Pancreas (tissue), 10 donors: ENCODE measurements around the gene DNAH6. TPM values are rescaled to one million over a fixed set of nuclear protein-coding genes. Genes with fewer than 3 reads are reported as not detected.
A peak's percentile ranks its signal among the peaks of the same experiment; 100 is the strongest.

Experiments
- ATAC-seq, 4 donors: fragments of 200-7000 bp; cut with Tn5 transposase; one replicate each; pipeline versions ENCODE4 v1.8.0 to v1.9.1; 2020; ENCODE audit warnings: mild to moderate bottlenecking in 4 of 4, moderate library complexity in 4 of 4
- DNase-seq, 6 donors: peaks; one replicate each; pipeline ENCODE4 v3.0.0-alpha.2; 2020
- FAIRE-seq: peaks from 2 replicates; lab custom pipeline; 2012; peaks lifted over from hg19 to GRCh38; lab: Jason Lieb, UNC
- H3K27ac ChIP-seq, 4 donors: fragments of 200-600 bp; sonication (generic); 1 replicate in 3 of 4; 2 replicates in 1 of 4; pipeline versions ENCODE4 v1.5.0 to v1.8.0; 2020
- H3K27me3 ChIP-seq, 4 donors: fragments of 200-600 bp; one replicate each; pipeline ENCODE4 v1.8.0; 2021
- H3K36me3 ChIP-seq, 3 donors: fragments of 200-600 bp; sonication (generic) in 1 of 3; one replicate each; pipeline versions ENCODE4 v1.5.0 to v1.8.0; 2020 to 2021
- H3K4me1 ChIP-seq, 3 donors: fragments of 200-600 bp; one replicate each; pipeline ENCODE4 v1.8.0; 2021
- H3K4me3 ChIP-seq, 4 donors: fragments of 200-600 bp; sonication (generic) in 2 of 4; one replicate each; pipeline versions ENCODE4 v1.5.0 to v1.8.0; 2020 to 2021
- H3K9me3 ChIP-seq, 4 donors: fragments of 200-600 bp; one replicate each; pipeline ENCODE4 v1.8.0; 2021
- WGBS, 2 donors: extraction: QIAGEN DNeasy Blood & Tissue Kit; methylation state at CpG; one replicate each; pipeline ENCODE4 v1.1.7; 2013; 5-methylcytosine and 5-hydroxymethylcytosine counted together
- intact Hi-C, 3 donors: fragments of 100-400 bp; cut with DNase I; formaldehyde crosslinking; loops; one replicate each; pipeline versions ENCODE4 v1.11.1 to v1.14.2; 2022
- polyA plus RNA-seq, 2 donors: library from polyadenylated mRNA; stranded (reverse); fragments of 200-250 nt; gene quantifications; one replicate each; pipeline ENCODE4 v1.2.3, GENCODE V29; 2013
- total RNA-seq, 6 donors: library from RNA; stranded (reverse); fragmentation: NEBNext Ultra II Directional in 4 of 6; extraction: Animal tissue kit (Norgen Biotek cat#: 25700) in 4 of 6; gene quantifications; one replicate each; pipeline versions ENCODE4 v1.2.1 to v1.2.4, GENCODE V29; 2021 to 2023
- TF ChIP-seq, protein P1 (sequence below), 4 donors: fragments of 200-600 bp; sonication (generic) in 3 of 4; IDR thresholded peaks; one replicate each; pipeline versions ENCODE4 v1.5.0 to v1.8.0; 2021; ENCODE audit warnings: antibody characterized with exemption in 4 of 4
- donor health status: healthy with polysubstance abuse.
- donor health status: DM: no; HTN: no; CAD: no; lungs with moderate emphysema.
- donor health status: DM: no; HTN: no; CAD: no.
- donor health status: control.
- donor health status: control.
- donor health status: Bipolar disorder and iron deficiency.
- donor health status: DM: yes; HTN: yes; CAD: no.
- donor health status: DM: no; HTN: no; CAD: no.
- donor health status: DM: no; HTN: no; CAD: no.
- donor health status: DM: yes; HTN: yes; CAD: no.

DNAH6 gene
- total and polyA plus RNA-seq, 8 donors = 0.19 to 1.6 (median 0.81) TPM

DNA sequence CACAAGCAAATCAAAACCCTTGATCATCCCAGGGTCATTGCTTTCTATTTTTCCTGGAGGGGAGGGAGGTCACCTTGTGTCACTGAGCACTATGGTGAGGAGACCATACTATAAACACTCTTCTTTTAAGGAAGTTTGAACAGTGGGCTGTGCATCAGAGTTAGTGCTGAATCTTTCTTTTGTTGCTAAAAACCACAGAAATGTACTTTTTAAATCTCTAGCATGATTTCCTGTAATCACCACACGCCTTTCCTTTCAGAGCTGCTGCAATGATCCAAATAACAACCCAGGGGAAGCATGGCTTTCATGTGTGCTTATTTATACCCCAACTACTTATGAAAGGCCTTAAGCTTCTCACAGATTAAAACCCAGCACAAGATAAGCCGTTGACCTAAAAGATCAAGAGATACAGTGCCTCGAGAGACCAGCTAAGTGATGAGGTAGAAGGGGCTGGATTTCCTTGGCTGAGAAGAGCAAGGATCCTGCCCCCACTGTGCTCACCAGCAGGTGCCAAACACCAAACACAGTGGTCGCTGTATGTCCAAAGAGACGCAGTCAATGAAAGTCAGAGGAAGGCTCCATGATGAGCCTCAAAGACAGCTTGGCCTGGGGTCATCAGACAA lies 329.9 kb downstream of the DNAH6 start:
- Histone ChIP-seq H3K9me3 (no peaks in the 10 kb centered on the region), H3K27me3 (no peaks in the 10 kb centered on the region), H3K36me3 (no peaks in the 10 kb centered on the region), H3K4me3 (no peak overlapping the region), H3K4me1 (no peaks in the 10 kb centered on the region), H3K27ac (peak overlapping the region in 1 of 4 donors; percentile 36)
- FAIRE-seq = no peak
- intact Hi-C loops = no loop called here
- TF ChIP-seq, protein P1, sequence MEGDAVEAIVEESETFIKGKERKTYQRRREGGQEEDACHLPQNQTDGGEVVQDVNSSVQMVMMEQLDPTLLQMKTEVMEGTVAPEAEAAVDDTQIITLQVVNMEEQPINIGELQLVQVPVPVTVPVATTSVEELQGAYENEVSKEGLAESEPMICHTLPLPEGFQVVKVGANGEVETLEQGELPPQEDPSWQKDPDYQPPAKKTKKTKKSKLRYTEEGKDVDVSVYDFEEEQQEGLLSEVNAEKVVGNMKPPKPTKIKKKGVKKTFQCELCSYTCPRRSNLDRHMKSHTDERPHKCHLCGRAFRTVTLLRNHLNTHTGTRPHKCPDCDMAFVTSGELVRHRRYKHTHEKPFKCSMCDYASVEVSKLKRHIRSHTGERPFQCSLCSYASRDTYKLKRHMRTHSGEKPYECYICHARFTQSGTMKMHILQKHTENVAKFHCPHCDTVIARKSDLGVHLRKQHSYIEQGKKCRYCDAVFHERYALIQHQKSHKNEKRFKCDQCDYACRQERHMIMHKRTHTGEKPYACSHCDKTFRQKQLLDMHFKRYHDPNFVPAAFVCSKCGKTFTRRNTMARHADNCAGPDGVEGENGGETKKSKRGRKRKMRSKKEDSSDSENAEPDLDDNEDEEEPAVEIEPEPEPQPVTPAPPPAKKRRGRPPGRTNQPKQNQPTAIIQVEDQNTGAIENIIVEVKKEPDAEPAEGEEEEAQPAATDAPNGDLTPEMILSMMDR (IDR thresholded peaks at IDR 0.05) = no peak
- 45 to 62% methylated on average over 5 of the region's 5 CpGs for WGBS, 2 donors
- peak in 2 of 4 donors; percentile 52 to 59 for ATAC-seq
- DNase-seq = no peak

DNA sequence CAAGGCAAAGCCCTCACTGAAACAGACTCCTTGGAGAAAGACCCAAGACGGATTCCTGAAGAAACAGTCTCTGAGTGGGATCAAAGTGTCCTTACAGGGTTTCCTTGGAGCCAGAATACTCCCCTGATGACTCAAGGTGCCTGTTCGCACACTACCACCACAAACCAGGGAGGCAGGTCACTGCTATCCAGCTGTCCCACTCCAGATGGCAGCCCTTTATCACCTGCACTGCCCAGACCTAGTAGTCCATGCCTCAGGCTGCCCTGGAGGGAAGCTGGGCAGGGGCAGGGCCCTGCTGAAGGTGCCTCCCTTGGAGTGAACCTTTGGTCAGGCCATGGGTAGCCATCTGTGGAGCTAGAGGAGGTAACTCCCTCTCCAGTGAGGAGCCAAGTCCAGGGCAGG lies 330.4 kb downstream of the DNAH6 start:
- TF ChIP-seq, protein P1 (IDR thresholded peaks at IDR 0.05) = no peak
- H3K27ac ChIP-seq = peak overlapping the region in 1 of 4 donors; percentile 36
- H3K27me3 ChIP-seq = no peaks in the 10 kb centered on the region

DNA sequence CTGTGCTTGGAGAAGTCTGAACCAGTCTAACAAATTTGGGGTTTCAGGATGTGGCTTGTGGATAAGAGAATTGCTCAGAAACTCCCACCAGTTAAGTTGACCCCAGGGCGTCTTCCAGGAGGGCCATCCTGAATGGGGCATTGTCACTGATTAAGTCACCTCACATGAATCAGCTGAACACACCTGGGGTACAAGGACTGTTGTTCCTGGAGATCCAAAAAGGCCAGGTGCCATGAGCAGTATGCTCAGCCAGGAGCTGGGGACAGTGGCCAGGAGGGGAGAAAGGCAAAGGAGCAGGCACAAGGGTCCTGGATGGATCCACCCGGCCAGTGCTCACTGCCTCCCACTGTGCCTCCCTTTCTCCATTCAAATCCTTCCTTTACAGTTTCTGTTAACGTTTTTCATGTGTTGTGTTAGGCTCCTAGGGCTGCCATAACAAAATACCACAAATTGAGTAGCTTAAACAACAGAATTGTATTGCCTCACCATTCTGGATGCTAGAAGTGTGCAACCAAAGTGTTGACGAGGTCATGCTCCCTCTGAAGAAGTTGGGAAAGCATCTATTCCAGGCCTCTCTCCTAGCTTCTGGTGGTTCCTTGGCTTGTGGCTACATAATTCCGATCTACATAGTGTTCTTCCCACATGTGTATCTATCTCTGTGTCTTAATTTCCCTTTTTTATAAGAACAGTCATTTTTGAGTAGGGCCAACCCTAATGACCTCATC lies 331.2 kb downstream of the DNAH6 start:
- DNase-seq (no peak), FAIRE-seq (no peak), ATAC-seq (no peak)
- intact Hi-C loops = no loop called here
- H3K36me3 ChIP-seq = no peaks in the 10 kb centered on the region
- no peaks in the 10 kb centered on the region for H3K9me3 ChIP-seq
- no peak overlapping the region for H3K4me3 ChIP-seq
- H3K27ac ChIP-seq = no peak overlapping the region
- WGBS, 2 donors = 63 to 65% methylated on average over 5 of the region's 5 CpGs
- TF ChIP-seq, protein P1 (IDR thresholded peaks at IDR 0.05) = no peak
- no peaks in the 10 kb centered on the region for H3K27me3 ChIP-seq
- no peaks in the 10 kb centered on the region for H3K4me1 ChIP-seq

More for the DNA sequence above, 330.4 kb downstream of the DNAH6 start:
- FAIRE-seq (no peak), DNase-seq (no peak), ATAC-seq (no peak)
- Histone ChIP-seq H3K4me1 (no peaks in the 10 kb centered on the region), H3K9me3 (no peaks in the 10 kb centered on the region), H3K4me3 (no peak overlapping the region), H3K36me3 (no peaks in the 10 kb centered on the region)
- WGBS, 2 donors = 78 to 84% methylated on average over 2 of the region's 2 CpGs
- intact Hi-C loops = no loop called here

DNA sequence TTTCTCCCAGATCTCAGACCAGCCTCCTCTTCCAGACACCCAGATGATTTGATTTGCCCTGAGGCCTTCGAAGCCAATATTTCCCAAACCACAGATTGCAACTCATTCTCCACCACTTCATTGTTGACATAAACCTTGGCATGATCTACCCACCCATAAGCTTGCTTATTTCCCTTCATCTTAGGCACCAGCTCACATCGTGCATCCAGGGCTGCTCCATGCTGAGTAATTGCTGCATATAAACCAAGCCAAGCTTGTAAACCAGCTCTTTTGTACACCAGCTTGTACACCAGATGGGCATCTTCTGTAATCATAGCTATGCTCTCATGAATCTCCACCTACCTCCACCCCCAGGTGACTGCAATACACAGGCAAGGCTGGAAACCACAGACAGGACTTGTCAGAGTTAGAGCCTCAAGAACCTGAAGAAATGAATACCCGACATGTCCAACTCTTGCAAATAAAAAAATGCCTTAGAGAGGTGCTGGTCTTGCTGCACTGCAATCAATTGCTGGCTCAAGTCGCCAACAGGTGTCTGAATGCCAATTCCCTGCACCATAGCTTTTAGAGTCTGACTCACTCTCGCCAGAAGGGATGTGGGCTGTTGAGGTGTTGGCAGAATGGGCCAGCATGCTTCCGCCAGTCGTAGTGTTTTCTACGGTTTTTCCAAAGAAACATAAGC lies 333.1 kb downstream of the DNAH6 start:
- FAIRE-seq (no peak), ATAC-seq (no peak), DNase-seq (no peak)
- no peak overlapping the region for H3K4me3 ChIP-seq
- H3K4me1 ChIP-seq = no peaks in the 10 kb centered on the region
- H3K9me3 ChIP-seq = no peaks in the 10 kb centered on the region
- WGBS, 2 donors = 75 to 77% methylated on average over 8 of the region's 8 CpGs
- intact Hi-C loops = no loop called here
- H3K36me3 ChIP-seq = no peaks in the 10 kb centered on the region
- no peaks in the 10 kb centered on the region for H3K27me3 ChIP-seq
- TF ChIP-seq, protein P1 (IDR thresholded peaks at IDR 0.05) = no peak
- no peak overlapping the region for H3K27ac ChIP-seq
